ENCODE measurements around the gene CAMK2B.
A peak's percentile ranks its signal among the peaks of the same experiment; 100 is the strongest.

The CAMK2B gene

GRCh38 chr7:44225566-44226395, 99.6 kb downstream of the CAMK2B start:
- no peak for DNase-seq

- DNase-seq: no peak
Measured at GRCh38 chr7:44224974-44225565, 100.3 kb downstream of the CAMK2B start.

- DNase-seq: no peak
Measured at GRCh38 chr7:44224080-44224973, 101.1 kb downstream of the CAMK2B start.

GRCh38 chr7:44223362-44224079, 101.9 kb downstream of the CAMK2B start:
- DNase-seq: no peak

DNA sequence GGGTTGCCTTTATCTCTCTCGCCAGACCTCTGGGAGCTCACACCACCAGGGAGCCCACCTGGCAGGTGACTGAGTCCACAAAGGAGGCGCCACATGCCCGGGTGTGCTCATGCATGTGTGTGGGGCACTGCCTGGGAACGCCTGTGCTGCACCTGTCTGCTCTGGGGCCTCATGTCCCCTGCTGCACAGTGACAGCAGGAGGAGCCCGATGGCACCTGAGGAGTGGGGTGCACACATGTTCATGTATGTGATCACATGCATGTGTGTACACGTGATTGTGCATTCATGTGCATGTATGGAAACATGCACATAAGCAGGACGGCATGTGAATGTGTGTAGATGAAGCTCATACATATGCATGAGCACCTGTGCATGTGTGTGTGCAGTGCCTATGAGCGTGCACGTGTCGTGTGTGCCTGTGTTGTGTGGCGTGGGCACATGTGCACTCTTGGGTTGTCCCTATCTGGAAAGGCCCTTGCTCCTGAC, 102.6 kb downstream of the CAMK2B start:
- DNase-seq: no peak

DNA sequence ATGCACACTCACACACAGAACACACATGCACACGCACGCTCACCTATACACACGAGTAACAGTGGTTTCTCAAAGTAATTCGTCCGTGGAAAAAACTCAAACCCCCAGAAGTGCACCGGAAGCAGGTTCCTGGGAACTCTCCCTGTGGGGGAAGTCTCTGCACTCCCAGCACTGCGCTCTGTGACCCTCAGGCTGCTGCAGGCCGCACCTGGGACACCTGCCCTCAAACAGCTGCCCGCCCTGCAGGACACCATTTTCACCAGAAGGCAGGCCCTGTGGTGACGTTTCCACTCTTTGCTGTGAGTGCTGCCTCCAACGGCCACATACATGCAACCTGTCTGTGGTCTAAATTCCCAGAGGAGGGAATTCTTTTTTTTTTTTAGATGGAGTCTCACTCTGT, 103.3 kb downstream of the CAMK2B start:
- no peak for DNase-seq

DNA sequence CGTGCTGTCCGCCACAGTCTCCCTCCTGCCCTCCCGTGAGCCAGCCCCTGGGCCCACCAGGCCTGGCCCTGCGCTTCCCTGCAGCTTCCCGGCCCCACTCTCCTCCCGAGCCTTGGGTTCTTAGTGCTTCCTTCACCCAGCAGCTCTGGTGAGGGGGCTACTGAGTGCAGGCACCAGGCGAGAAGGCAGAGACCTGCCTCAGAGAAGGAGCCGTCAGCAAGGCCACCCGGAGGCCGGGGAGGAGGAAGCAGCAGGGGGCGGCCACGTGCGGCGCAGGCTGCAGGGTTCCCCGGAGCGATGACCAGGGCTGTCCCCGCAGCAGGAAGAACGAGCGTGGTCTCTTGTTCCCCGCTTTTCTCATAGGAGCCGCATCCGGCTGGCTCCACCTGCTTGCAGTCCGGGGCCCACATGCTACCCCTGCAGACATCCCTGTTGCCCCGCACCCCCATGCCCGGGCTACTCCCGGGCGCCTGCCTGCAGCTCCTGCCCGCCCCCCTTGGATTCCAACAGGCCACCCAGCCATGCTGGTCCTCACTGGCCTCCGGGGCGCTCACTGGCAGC, 104.1 kb downstream of the CAMK2B start:
- no peak for DNase-seq

- no peak for DNase-seq
Measured at GRCh38 chr7:44220358-44221112, 104.9 kb downstream of the CAMK2B start.

- DNase-seq: no peak
Measured at GRCh38 chr7:44220046-44220357, 105.4 kb downstream of the CAMK2B start.

DNA sequence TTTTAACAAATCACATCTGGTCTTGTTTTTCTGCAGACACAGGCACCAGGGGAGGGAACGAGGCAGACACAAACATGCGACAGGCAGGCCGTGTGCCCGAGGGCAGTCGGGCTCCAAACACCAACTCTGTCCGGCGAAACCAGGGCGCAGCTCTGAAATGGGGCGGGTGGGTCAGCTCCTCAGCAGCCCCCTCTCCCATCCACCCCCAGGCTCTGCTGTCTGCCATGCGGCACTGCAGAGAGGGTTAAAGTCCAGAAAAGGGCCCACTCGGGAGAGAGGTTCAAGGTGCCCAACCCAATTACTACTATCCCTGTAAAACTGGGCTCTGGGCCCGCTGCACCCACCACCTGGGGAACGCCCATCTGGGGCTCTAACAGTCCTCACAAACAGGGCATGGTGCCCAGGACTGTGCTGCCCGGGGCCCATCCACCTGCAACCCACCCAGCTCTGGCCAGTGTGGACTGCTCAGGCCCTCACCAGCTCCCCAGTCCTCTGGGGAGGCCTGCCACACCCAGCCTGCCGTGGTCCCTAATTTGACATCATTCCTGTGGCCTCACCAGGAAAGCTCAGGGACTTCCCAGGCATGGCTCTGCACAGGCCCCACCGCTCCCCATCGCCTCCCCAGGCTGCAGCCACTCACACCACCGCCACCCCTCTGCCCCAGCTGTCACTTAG, 105.9 kb downstream of the CAMK2B start:
- DNase-seq: no peak

- DNase-seq: no peak
Measured at GRCh38 chr7:44218418-44219201, 106.8 kb downstream of the CAMK2B start.

DNA sequence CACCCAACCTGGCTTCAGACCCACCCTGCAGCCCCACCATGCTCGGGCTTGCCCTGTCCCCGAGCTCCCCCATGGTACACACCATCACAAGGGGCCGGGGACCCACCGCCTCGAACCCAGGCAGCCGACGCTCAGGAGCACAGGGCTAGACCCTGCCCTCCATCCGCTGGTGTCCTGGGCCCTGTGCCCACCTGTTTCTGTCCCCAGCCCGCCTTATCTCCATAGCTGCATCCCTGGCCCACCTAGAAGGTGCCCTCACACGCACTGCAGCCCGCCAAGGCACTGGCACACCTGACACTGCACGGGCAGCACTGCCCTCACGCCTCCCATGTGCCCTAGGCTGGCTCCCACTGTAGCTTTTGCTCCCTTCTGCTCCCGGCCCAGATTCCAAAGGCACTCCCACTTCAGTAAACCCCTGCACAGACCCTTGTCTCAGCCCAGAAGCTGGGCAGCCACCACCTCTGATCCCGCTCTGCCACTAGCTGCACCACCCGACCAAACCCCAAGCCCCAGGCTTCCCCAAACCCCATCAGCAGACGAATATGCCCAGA, 107.5 kb downstream of the CAMK2B start:
- DNase-seq: no peak

- no peak for DNase-seq
Measured at GRCh38 chr7:44217223-44217714, 108.1 kb downstream of the CAMK2B start.

DNA sequence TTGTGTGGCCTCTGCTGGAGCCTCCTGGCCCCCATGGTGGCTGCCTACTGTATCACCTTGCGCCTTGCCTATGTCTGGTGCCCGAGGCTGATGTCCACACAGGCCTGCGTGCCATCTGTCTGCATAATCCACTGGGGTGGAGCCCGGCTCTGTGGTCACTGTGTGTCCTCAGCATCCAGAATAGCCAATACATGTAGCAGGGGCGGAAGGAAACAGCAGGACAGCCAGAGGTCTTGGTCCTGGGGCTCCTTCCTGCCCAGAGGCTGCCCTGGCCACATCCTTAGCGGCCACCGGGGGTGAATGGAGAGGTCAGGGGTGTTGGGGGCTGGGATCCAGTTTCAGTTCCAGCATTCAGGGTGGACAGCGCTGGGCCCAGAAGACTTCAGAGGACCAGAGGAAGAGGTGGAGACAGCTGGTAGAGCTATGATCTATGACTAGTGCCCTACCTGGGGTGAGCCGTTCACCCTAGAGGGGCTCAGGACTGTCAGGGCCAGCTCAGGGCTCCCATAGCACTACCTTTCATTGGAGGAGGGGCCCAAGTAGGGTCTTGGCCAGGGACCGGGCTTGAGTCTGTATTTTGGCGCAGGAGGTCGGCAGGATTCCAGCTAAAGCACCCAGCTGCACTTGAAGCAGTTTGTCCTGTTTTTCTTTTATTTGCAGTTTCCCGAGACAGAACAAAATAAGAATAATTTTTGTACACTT, 108.7 kb downstream of the CAMK2B start:
- DNase-seq: no peak

- peak in 1 of 5 donors; percentile 6 for DNase-seq
Measured at GRCh38 chr7:44216019-44216418, 109.4 kb downstream of the CAMK2B start.

GRCh38 chr7:44215531-44215930, 109.9 kb downstream of the CAMK2B start:
- peak in 1 of 5 donors; percentile 5 for DNase-seq

DNA sequence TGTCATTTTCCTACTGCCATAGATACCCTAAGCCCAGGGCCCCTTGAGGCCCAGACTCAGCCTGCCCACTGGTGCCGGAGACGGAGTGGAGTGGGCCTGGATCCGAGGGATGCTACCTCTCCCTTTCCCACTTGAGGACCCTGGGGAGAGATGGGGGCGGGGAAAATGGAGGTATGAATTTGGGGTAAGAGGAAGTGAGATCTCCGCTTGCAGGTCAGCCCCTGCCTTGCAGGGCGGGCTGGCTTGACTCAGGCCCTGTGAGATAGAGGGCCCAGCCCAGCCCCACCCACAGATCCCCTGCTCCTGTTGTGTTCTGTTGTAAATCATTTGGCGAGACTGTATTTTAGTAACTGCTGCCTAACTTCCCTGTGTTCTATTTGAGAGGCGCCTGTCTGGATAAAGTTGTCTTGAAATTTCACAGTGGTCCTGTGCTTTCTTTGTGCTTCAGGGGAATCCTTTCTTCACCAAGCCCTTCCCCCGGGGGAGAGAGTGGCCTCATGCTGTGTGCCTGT, 111.5 kb downstream of the CAMK2B start:
- DNase-seq: peak in 1 of 5 donors; percentile 5

DNA sequence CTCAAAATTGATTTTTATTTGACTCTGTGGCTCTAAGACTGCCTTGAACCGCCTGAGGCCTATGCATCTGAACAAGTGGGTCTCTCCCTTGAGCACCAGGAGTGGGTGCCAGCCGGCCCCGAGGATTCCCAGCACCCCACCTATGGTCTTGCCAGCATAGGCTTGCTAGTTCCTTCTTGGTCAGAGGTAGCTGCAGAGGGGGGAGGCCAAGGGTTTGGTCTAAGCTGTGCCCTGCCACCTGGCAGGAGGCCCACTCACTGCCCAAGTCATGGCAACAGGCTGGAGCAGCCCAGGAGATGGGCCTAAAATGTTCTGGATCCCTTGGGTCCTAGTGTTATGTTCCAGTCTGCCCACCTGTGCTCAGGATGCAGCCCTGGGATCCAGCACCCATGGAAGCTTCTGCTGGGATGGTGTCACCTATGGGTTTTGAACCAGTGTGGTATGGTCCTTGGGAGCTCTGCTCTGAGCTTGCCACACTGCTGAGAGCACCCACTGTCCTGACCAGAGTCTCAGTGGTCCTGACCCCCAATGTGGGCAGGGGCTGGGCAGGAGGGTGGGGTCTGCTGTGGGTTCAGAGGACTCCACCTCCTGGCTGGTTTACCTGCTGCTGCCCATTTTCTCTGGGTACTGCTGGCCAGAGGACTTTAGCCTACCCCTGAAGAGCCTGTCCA, 112.1 kb downstream of the CAMK2B start:
- DNase-seq: peak in 1 of 5 donors; percentile 3
